OCI-LY7 (cell line): ENCODE results near the gene SF3A1. TPM values are rescaled to one million over a fixed set of nuclear protein-coding genes. Genes with fewer than 3 reads are reported as not detected.

Experiments used
- BruUV-seq: library from RNA; stranded (reverse); fragments of 400-500 nt; replicated peaks from 2 replicates; lab custom pipeline; 2021; lab: Mats Ljungman, UMichigan
- CTCF ChIA-PET: fragments of 300-600 bp; sonication (Branson Sonifier 250); formaldehyde crosslinking; loops from one replicate; lab custom pipeline; 2022; ENCODE audit warnings: antibody characterized with exemption; ENCODE audit not compliant: unreplicated experiment; lab: Charles Lee
- POLR2A ChIA-PET: fragments of 300-600 bp; sonication (Branson Sonifier 250); formaldehyde crosslinking; loops from one replicate; lab custom pipeline; 2022; ENCODE audit warnings: antibody characterized with exemption; lab: Charles Lee
- DNase-seq: peaks from one replicate; pipeline ENCODE4 v3.0.0-alpha.2; 2015; ENCODE audit warnings: low spot score
- H2AFZ ChIP-seq: fragments of 200-600 bp; sonication (generic), shearing (Covaris generic); 2 replicates; pipeline ENCODE4 v1.6.1; 2014; ENCODE audit warnings: mild to moderate bottlenecking, antibody characterized with exemption, low read length, moderate library complexity
- H3K27ac ChIP-seq: fragments of 200-600 bp; sonication (generic); 2 replicates; pipeline ENCODE4 v1.5.1; 2014; ENCODE audit warnings: mixed run types, low read depth, mild to moderate bottlenecking, moderate library complexity, low read length, inconsistent platforms; ENCODE audit not compliant: poor library complexity, severe bottlenecking
- H3K36me3 ChIP-seq: fragments of 200-600 bp; sonication (generic); 2 replicates; pipeline ENCODE4 v1.6.1; 2014; ENCODE audit warnings: mild to moderate bottlenecking, antibody characterized with exemption, low read length, moderate library complexity, mixed read lengths; ENCODE audit not compliant: insufficient read depth
- H3K4me1 ChIP-seq: fragments of 200-600 bp; sonication (generic); 2 replicates; pipeline ENCODE4 v1.5.1; 2014; ENCODE audit warnings: mild to moderate bottlenecking, low read length; ENCODE audit not compliant: insufficient read depth, poor library complexity, severe bottlenecking
- H3K4me2 ChIP-seq: fragments of 200-600 bp; sonication (generic); 2 replicates; pipeline ENCODE4 v1.6.1; 2014; ENCODE audit warnings: mild to moderate bottlenecking, low read length
- H3K4me3 ChIP-seq: fragments of 200-600 bp; sonication (generic); 2 replicates; pipeline ENCODE4 v1.5.1; 2014; ENCODE audit warnings: mild to moderate bottlenecking, low read depth, low read length; ENCODE audit not compliant: poor library complexity, severe bottlenecking
- H3K79me2 ChIP-seq: fragments of 200-600 bp; sonication (generic); 2 replicates; pipeline ENCODE4 v1.6.1; 2016; ENCODE audit warnings: low read depth, mild to moderate bottlenecking, low read length, moderate library complexity, mixed read lengths; ENCODE audit not compliant: insufficient read depth
- H3K9me2 ChIP-seq: fragments of 200-600 bp; sonication (generic); 2 replicates; pipeline ENCODE4 v1.6.1; 2016; ENCODE audit warnings: mild to moderate bottlenecking, low read length, mixed read lengths; ENCODE audit not compliant: insufficient read depth
- H3K9me3 ChIP-seq: fragments of 200-600 bp; sonication (generic); 2 replicates; pipeline ENCODE4 v1.6.1; 2014; ENCODE audit warnings: mild to moderate bottlenecking, mixed run types, low read length, mixed read lengths
- H4K20me1 ChIP-seq: fragments of 200-600 bp; sonication (generic); 2 replicates; pipeline ENCODE4 v1.6.1; 2014; ENCODE audit warnings: mild to moderate bottlenecking, antibody characterized with exemption, low read length, moderate library complexity, mixed read lengths; ENCODE audit not compliant: insufficient read depth
- EZH2phosphoT487 ChIP-seq: fragments of 200-600 bp; sonication (generic); IDR thresholded peaks from 2 replicates; pipeline ENCODE4 v1.6.1; 2018; ENCODE audit warnings: low read depth, borderline replicate concordance, mild to moderate bottlenecking, mixed run types, antibody characterized with exemption, low read length, moderate library complexity, mixed read lengths
- intact Hi-C: fragments of 100-400 bp; cut with micrococcal nuclease; formaldehyde crosslinking; loops from one replicate; pipeline ENCODE4 v1.10.0; 2022; ENCODE audit not compliant: unreplicated experiment
- total RNA-seq, 2 experiments: library from RNA; depleted of rRNA in 1 of 2; stranded (reverse); fragments of >200 nt in 1 of 2; shearing (Covaris generic) in 1 of 2; gene quantifications; 2 replicates each; pipeline ENCODE4 v1.2.3, GENCODE V29; 2014 to 2022
- TF ChIP-seq, protein P1 (sequence below): fragments of 200-600 bp; sonication (generic); conservative IDR thresholded peaks from 2 replicates; pipeline ENCODE4 v1.5.1; 2014; ENCODE audit warnings: mild to moderate bottlenecking, antibody characterized with exemption, low read length, moderate library complexity, mixed read lengths

The SF3A1 gene
- total RNA-seq, 2 experiments from 2014 or later, result 71.8 to 200 TPM

DNA sequence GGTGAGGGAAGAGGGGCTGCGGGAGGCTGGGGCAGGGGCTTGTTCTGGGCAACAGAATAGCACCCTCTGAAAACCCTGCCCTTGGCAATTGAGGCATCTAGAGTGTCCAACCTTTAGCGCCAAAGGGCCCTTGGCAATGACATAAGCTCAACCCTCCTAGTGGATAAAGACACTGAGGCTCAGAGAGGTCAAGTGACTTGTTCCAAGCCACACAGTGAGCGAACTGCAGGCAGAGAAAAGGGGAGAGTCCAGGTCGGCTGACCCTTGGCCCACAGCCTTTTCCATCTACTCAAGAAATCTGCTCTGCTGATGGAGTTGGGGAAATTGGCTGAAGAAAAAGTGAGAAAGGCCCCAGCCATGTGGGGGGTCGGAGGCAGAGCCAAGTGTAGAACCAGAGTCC lies 43.0 kb upstream of the SF3A1 start:
- no peaks in the 10 kb centered on the region for H3K4me1 ChIP-seq
- intact Hi-C loops, result no loop called here
- H3K4me3 ChIP-seq, result no peak overlapping the region
- no peaks in the 10 kb centered on the region for H3K9me3 ChIP-seq
- H3K79me2 ChIP-seq, result no peaks in the 10 kb centered on the region
- H4K20me1 ChIP-seq, result no peaks in the 10 kb centered on the region
- ChIA-PET CTCF (no interaction called here), POLR2A (no interaction called here)
- H3K9me2 ChIP-seq, result no peaks in the 10 kb centered on the region
- H2AFZ ChIP-seq, result no peak overlapping the region
- H3K4me2 ChIP-seq, result no peak overlapping the region
- TF ChIP-seq, protein P1, sequence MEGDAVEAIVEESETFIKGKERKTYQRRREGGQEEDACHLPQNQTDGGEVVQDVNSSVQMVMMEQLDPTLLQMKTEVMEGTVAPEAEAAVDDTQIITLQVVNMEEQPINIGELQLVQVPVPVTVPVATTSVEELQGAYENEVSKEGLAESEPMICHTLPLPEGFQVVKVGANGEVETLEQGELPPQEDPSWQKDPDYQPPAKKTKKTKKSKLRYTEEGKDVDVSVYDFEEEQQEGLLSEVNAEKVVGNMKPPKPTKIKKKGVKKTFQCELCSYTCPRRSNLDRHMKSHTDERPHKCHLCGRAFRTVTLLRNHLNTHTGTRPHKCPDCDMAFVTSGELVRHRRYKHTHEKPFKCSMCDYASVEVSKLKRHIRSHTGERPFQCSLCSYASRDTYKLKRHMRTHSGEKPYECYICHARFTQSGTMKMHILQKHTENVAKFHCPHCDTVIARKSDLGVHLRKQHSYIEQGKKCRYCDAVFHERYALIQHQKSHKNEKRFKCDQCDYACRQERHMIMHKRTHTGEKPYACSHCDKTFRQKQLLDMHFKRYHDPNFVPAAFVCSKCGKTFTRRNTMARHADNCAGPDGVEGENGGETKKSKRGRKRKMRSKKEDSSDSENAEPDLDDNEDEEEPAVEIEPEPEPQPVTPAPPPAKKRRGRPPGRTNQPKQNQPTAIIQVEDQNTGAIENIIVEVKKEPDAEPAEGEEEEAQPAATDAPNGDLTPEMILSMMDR, result no peak
- TF ChIP-seq EZH2phosphoT487, result no peak
- no TSS peak for BruUV-seq
- H3K36me3 ChIP-seq, result no peaks in the 10 kb centered on the region
- DNase-seq, result no peak
- no peak overlapping the region for H3K27ac ChIP-seq

DNA sequence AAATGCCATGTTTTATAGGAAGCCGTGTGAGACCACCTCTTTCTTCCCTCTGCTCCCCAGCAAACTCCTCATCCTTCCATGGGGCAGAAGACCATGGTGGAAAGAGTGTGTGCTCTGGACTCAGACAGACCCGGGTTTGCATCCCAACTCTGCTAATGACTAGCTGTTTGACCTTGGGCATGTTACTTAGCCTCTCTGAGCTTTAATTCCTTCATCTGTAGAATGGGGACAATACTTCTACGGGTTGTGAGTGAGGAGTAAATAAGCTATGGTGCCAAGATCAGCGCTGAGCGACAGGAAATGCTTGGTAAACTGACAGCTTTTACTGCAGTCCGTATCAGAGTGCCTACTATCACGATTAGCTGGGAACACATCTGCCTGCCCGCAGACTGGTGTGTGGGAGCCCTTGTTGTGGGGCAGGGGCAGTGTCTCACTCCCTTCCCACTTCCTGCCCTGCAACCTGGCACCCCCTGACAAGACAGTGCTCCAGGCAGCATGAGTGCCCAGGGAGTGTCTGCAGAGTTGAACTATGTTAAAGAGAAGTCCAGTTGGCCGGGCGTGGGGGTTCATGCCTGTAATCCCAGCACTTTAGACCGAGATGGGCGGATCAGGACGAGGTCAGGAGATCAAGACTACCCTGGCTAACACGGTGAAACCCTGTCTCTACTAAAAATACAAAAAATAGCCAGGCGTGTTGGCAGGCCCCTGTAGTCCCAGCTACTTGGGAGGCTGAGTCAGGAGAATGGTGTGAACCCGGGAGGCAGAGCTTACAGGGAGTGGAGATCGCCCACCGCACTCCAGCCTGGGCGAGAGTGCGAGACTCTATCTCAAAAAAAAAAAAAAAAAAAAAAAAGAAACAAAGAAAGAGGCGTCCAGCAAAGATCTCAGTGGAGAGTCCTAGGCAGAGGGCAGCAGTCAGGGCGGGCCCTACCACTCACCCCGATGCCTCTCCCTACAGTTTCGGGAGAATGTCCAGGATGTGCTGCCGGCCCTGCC lies 42.3 kb upstream of the SF3A1 start:
- intact Hi-C loops, result no loop called here
- POLR2A ChIA-PET, result interaction anchor here (0.7 kb wide), 1 partner anchor 591 kb away, joined by 9 read pairs; no protein-coding TSS in a partner anchor
- Histone ChIP-seq H3K4me2 (no peak overlapping the region), H3K9me3 (no peaks in the 10 kb centered on the region), H3K27ac (no peak overlapping the region), H2AFZ (no peak overlapping the region), H3K36me3 (no peaks in the 10 kb centered on the region), H3K4me1 (no peaks in the 10 kb centered on the region), H4K20me1 (no peaks in the 10 kb centered on the region), H3K79me2 (no peaks in the 10 kb centered on the region), H3K4me3 (no peak overlapping the region), H3K9me2 (no peaks in the 10 kb centered on the region)
- DNase-seq, result no peak
- CTCF ChIA-PET, result no interaction called here
- TF ChIP-seq, protein P1, result no peak
- TF ChIP-seq EZH2phosphoT487, result no peak
- BruUV-seq, result no TSS peak
